Spinal cord (tissue), 10 donors: Measurements from ENCODE around the gene NPY4R2. TPM values are rescaled to one million over a fixed set of nuclear protein-coding genes. Genes with fewer than 3 reads are reported as not detected.
"Not testable (repeated sequence)": the region's sequence is repeated elsewhere in the genome, so short reads cannot be mapped to it uniquely, and the experiment has no call there.

ENCODE experiments used
- DNase-seq, 6 donors: peaks; one replicate each; pipeline versions ENCODE4 v3.0.0 to v3.0.0-alpha.2; 2013 to 2015; ENCODE audit warnings: low spot score in 6 of 6, low read depth in 4 of 6
- H3K27ac ChIP-seq: one replicate; pipeline ENCODE4 v1.5.1; 2013; ENCODE audit warnings: low read depth, low read length, control low read depth
- H3K27me3 ChIP-seq: one replicate; pipeline ENCODE4 v1.6.1; 2013; ENCODE audit warnings: low read length; ENCODE audit not compliant: control insufficient read depth, insufficient read depth
- H3K36me3 ChIP-seq: one replicate; pipeline ENCODE4 v1.6.1; 2013; ENCODE audit warnings: low read length; ENCODE audit not compliant: control insufficient read depth, insufficient read depth
- H3K4me1 ChIP-seq: one replicate; pipeline ENCODE4 v1.6.1; 2013; ENCODE audit warnings: low read length; ENCODE audit not compliant: control insufficient read depth, insufficient read depth
- H3K4me3 ChIP-seq: one replicate; pipeline ENCODE4 v1.5.1; 2013; ENCODE audit warnings: low read depth, low read length, control low read depth
- H3K9me3 ChIP-seq: one replicate; pipeline ENCODE4 v1.6.1; 2013; ENCODE audit warnings: low read length; ENCODE audit not compliant: control insufficient read depth, insufficient read depth
- WGBS: methylation state at CpG from one replicate; pipeline ENCODE4 v1.1.5; 2013; ENCODE audit warnings: missing lambda C conversion rate; ENCODE audit not compliant: insufficient coverage; 5-methylcytosine and 5-hydroxymethylcytosine counted together
- long read RNA-seq, 4 donors: transcript quantifications; one replicate each; lab custom pipeline, GENCODE V29; 2026
- polyA plus RNA-seq, 2 donors: library from polyadenylated mRNA; unstranded; fragments of 120-200 nt; gene quantifications; one replicate each; pipeline ENCODE4 v1.2.1, GENCODE V29; 2013; ENCODE audit not compliant: insufficient read length in 2 of 2
- total RNA-seq, 2 donors: library from RNA; depleted of rRNA in 1 of 2; stranded (reverse); fragments of 120-200 nt in 1 of 2; fragments of >200 nt in 1 of 2; gene quantifications; one replicate each; pipeline versions ENCODE4 v1.2.3 to v1.2.4, GENCODE V29; 2013 to 2014
- donor health status: healthy.

The NPY4R2 gene
- total RNA-seq (under 1 TPM in 1 of 2 donors, not detected in 1; 0.89 TPM), polyA plus RNA-seq (under 1 TPM in 1 of 2 donors, not detected in 1; 0.24 TPM)
- long read RNA-seq, donor 1: 0 reads
- long read RNA-seq, donor 2: 0 reads
- long read RNA-seq, donor 3: 0 reads
- long read RNA-seq, donor 4: 0 reads

- H3K27ac ChIP-seq, DNase-seq, H3K4me3 ChIP-seq, H3K36me3 ChIP-seq, H3K9me3 ChIP-seq, H3K27me3 ChIP-seq, H3K4me1 ChIP-seq: not testable (repeated sequence)
- WGBS: no CpG with 5 or more reads among the region's 35 CpGs
These were observed at the start of gene NPY4R2 for GRCh38 chr10:47918475-47918874. NPY4R2 (plus strand) TSS chr10:47918662; CDS start chr10:47921988, 3,326 bp downstream.

GRCh38 chr10:47870887-47871286 is 47.6 kb upstream of the NPY4R2 start:
- not testable (repeated sequence) for H3K27me3 ChIP-seq, H3K9me3 ChIP-seq, H3K4me3 ChIP-seq, H3K27ac ChIP-seq, H3K4me1 ChIP-seq, H3K36me3 ChIP-seq, DNase-seq
- WGBS: no CpG with 5 or more reads among the region's 8 CpGs

- not testable (repeated sequence) for H3K9me3 ChIP-seq, H3K4me3 ChIP-seq, DNase-seq, H3K4me1 ChIP-seq, H3K27me3 ChIP-seq, H3K27ac ChIP-seq, H3K36me3 ChIP-seq
- WGBS: no CpG with 5 or more reads among the region's 8 CpGs
These were observed 46.8 kb upstream of the NPY4R2 start for GRCh38 chr10:47871485-47872180.

GRCh38 chr10:47872236-47872635 is 46.2 kb upstream of the NPY4R2 start:
- not testable (repeated sequence) for H3K4me3 ChIP-seq, H3K27me3 ChIP-seq, H3K36me3 ChIP-seq, H3K4me1 ChIP-seq, H3K27ac ChIP-seq, DNase-seq, H3K9me3 ChIP-seq
- WGBS: no CpG with 5 or more reads among the region's 5 CpGs

- no CpG with 5 or more reads among the region's 3 CpGs for WGBS
These were observed 34.2 kb upstream of the NPY4R2 start for GRCh38 chr10:47884239-47884638.

GRCh38 chr10:47884934-47885333 is 33.5 kb upstream of the NPY4R2 start:
- WGBS: no CpG with 5 or more reads among the region's 3 CpGs

More at GRCh38 chr10:47884239-47884638, 34.2 kb upstream of the NPY4R2 start:
- DNase-seq, H3K4me3 ChIP-seq, H3K27me3 ChIP-seq, H3K4me1 ChIP-seq, H3K9me3 ChIP-seq, H3K36me3 ChIP-seq, H3K27ac ChIP-seq: not testable (repeated sequence)

GRCh38 chr10:47886356-47886755 is 32.1 kb upstream of the NPY4R2 start:
- not testable (repeated sequence) for H3K27ac ChIP-seq, H3K4me1 ChIP-seq, DNase-seq, H3K9me3 ChIP-seq, H3K36me3 ChIP-seq, H3K4me3 ChIP-seq, H3K27me3 ChIP-seq
- no CpG with 5 or more reads among the region's 2 CpGs for WGBS

More at GRCh38 chr10:47884934-47885333, 33.5 kb upstream of the NPY4R2 start:
- H3K9me3 ChIP-seq, H3K4me3 ChIP-seq, H3K36me3 ChIP-seq, H3K27me3 ChIP-seq, DNase-seq, H3K4me1 ChIP-seq, H3K27ac ChIP-seq: not testable (repeated sequence)

GRCh38 chr10:47886827-47887226 is 31.6 kb upstream of the NPY4R2 start:
- H3K4me3 ChIP-seq, DNase-seq, H3K9me3 ChIP-seq, H3K27me3 ChIP-seq, H3K27ac ChIP-seq, H3K36me3 ChIP-seq, H3K4me1 ChIP-seq: not testable (repeated sequence)
- WGBS: no CpG with 5 or more reads among the region's 4 CpGs

- H3K4me1 ChIP-seq: not testable (repeated sequence)
These were observed 27.7 kb upstream of the NPY4R2 start for GRCh38 chr10:47890737-47891136.

GRCh38 chr10:47892494-47893261 is 25.8 kb upstream of the NPY4R2 start:
- DNase-seq, H3K9me3 ChIP-seq, H3K4me1 ChIP-seq, H3K36me3 ChIP-seq, H3K27ac ChIP-seq, H3K27me3 ChIP-seq, H3K4me3 ChIP-seq: not testable (repeated sequence)
- no CpG with 5 or more reads among the region's 2 CpGs for WGBS

More at GRCh38 chr10:47890737-47891136, 27.7 kb upstream of the NPY4R2 start:
- not testable (repeated sequence) for H3K27me3 ChIP-seq, H3K4me3 ChIP-seq, H3K27ac ChIP-seq, DNase-seq, H3K36me3 ChIP-seq, H3K9me3 ChIP-seq
